HepG2 (cell line): ENCODE measurements around the gene DLAT. TPM values are rescaled to one million over a fixed set of nuclear protein-coding genes. Genes with fewer than 3 reads are reported as not detected.

Experiments
- HNF1B ChIP-seq: sonication (generic); formaldehyde crosslinking; IDR thresholded peaks from 2 replicates; pipeline ENCODE4 v1.5.1; 2020; ENCODE audit warnings: mild to moderate bottlenecking, moderate library complexity, missing genetic modification reagents
- HNRNPK ChIP-seq: fragments of 200-400 bp; formaldehyde crosslinking; IDR thresholded peaks from 2 replicates; pipeline ENCODE4 v1.6.1; 2018; ENCODE audit warnings: low read length, low read depth, moderate library complexity, mild to moderate bottlenecking; ENCODE audit not compliant: poor library complexity, severe bottlenecking
- HOXA5 ChIP-seq: sonication (generic); formaldehyde crosslinking; IDR thresholded peaks from 2 replicates; pipeline ENCODE4 v1.4.0; 2020; ENCODE audit warnings: missing genetic modification reagents
- IRF9 ChIP-seq: sonication (generic); formaldehyde crosslinking; IDR thresholded peaks from 2 replicates; pipeline ENCODE4 v1.8.0; 2022; ENCODE audit warnings: missing genetic modification reagents, mild to moderate bottlenecking, borderline replicate concordance
- JUN ChIP-seq: sonication (generic); formaldehyde crosslinking; IDR thresholded peaks from 2 replicates; pipeline ENCODE4 v1.4.0; 2020; ENCODE audit warnings: mild to moderate bottlenecking, missing genetic modification reagents
- LBX2 ChIP-seq: sonication (generic); formaldehyde crosslinking; IDR thresholded peaks from 2 replicates; pipeline ENCODE4 v1.5.0; 2020; ENCODE audit warnings: missing genetic modification reagents, mild to moderate bottlenecking, borderline replicate concordance
- MBNL3 ChIP-seq: fragments of 250-450 bp; sonication (Bioruptor Pico); conservative IDR thresholded peaks from 2 replicates; pipeline ENCODE4 v1.8.0; 2022; ENCODE audit warnings: mild to moderate bottlenecking, inconsistent platforms
- MXD1 ChIP-seq: sonication (generic); formaldehyde crosslinking; IDR thresholded peaks from 2 replicates; pipeline ENCODE4 v1.4.0; 2020; ENCODE audit warnings: mild to moderate bottlenecking, missing genetic modification reagents
- NBN ChIP-seq: fragments of 450-650 bp; conservative IDR thresholded peaks from 2 replicates; pipeline ENCODE4 v1.6.1; 2017
- POLR2G ChIP-seq: fragments of 200-400 bp; formaldehyde crosslinking; IDR thresholded peaks from 2 replicates; pipeline ENCODE4 v1.6.1; 2018; ENCODE audit warnings: mild to moderate bottlenecking, low read depth, low read length, moderate library complexity
- SIN3B ChIP-seq: fragments of 150-350 bp; IDR thresholded peaks from 2 replicates; pipeline ENCODE4 v1.6.1; 2014; ENCODE audit warnings: low read length
- SNRNP70 ChIP-seq: fragments of 200-400 bp; formaldehyde crosslinking; IDR thresholded peaks from 2 replicates; pipeline ENCODE4 v1.6.1; 2017; ENCODE audit warnings: mild to moderate bottlenecking, low read depth, low read length, moderate library complexity
- TBL1XR1 ChIP-seq: fragments of 150-350 bp; IDR thresholded peaks from 2 replicates; pipeline ENCODE4 v1.6.1; 2014; ENCODE audit warnings: borderline replicate concordance, low read length; ENCODE audit not compliant: partially characterized antibody
- TBX2 ChIP-seq: sonication (generic); formaldehyde crosslinking; IDR thresholded peaks from 2 replicates; pipeline ENCODE4 v1.5.0; 2020; ENCODE audit warnings: missing genetic modification reagents, mild to moderate bottlenecking, borderline replicate concordance
- TFDP1 ChIP-seq: IDR thresholded peaks from 2 replicates; pipeline ENCODE4 v1.6.1; 2016; ENCODE audit warnings: missing compliant biosample characterization, missing genetic modification reagents, borderline replicate concordance
- ZNF230 ChIP-seq: sonication (generic); formaldehyde crosslinking; IDR thresholded peaks from 2 replicates; pipeline ENCODE4 v1.4.0; 2020; ENCODE audit warnings: mild to moderate bottlenecking, missing genetic modification reagents
- ZNF234 ChIP-seq: sonication (generic); formaldehyde crosslinking; conservative IDR thresholded peaks from 2 replicates; pipeline ENCODE4 v1.5.1; 2020; ENCODE audit warnings: mild to moderate bottlenecking, missing genetic modification reagents
- ZNF451 ChIP-seq: sonication (generic); formaldehyde crosslinking; IDR thresholded peaks from 2 replicates; pipeline ENCODE4 v1.5.0; 2020; ENCODE audit warnings: mild to moderate bottlenecking, missing genetic modification reagents
- ZNF598 ChIP-seq: sonication (generic); formaldehyde crosslinking; IDR thresholded peaks from 2 replicates; pipeline ENCODE4 v1.5.1; 2020; ENCODE audit warnings: mild to moderate bottlenecking, missing genetic modification reagents, borderline replicate concordance
- ZNF605 ChIP-seq: sonication (generic); formaldehyde crosslinking; IDR thresholded peaks from 2 replicates; pipeline ENCODE4 v1.8.0; 2022; ENCODE audit warnings: mild to moderate bottlenecking, missing genetic modification reagents
- ZNF784 ChIP-seq: sonication (generic); formaldehyde crosslinking; IDR thresholded peaks from 2 replicates; pipeline ENCODE4 v1.5.1; 2020; ENCODE audit warnings: missing genetic modification reagents, mild to moderate bottlenecking, borderline replicate concordance
- ZNF788 ChIP-seq: sonication (generic); formaldehyde crosslinking; IDR thresholded peaks from 2 replicates; pipeline ENCODE4 v1.5.0; 2020; ENCODE audit warnings: mild to moderate bottlenecking, missing genetic modification reagents, borderline replicate concordance
- polyA plus RNA-seq, 8 experiments: library from polyadenylated mRNA; depleted of rRNA in 3 of 8; stranded (reverse) in 7 of 8; unstranded in 1 of 8; fragments of >200 nt; fragmentation: Illumina TruSeq in 4 of 8; extraction: Trizol in 4 of 8; gene quantifications; 2 replicates each; pipeline versions ENCODE4 v1.2.1 to v1.2.3, GENCODE V29; 2011 to 2016; ENCODE audit warnings: low read depth in 4 of 8, missing spikeins in 1 of 8, mixed read lengths in 1 of 8; ENCODE audit not compliant: insufficient read depth in 1 of 8
- total RNA-seq, 5 experiments: library from RNA; depleted of rRNA; stranded (reverse); fragments of >200 nt; fragmentation: Illumina TruSeq; extraction: Trizol; gene quantifications; 2 replicates each; pipeline ENCODE4 v1.2.3, GENCODE V29; 2016; ENCODE audit warnings: low read depth in 1 of 5

Gene DLAT
- total and polyA plus RNA-seq, 2 of the 13 experiments (the other 11 are each of a cell fraction or from before 2014, with no cell fraction given): 26.4 to 62.2 TPM

- TF ChIP-seq HNF1B (CRISPR knock-in tag) (no peak), ZNF605 (CRISPR knock-in tag) (0 out of 2 replicates have a peak, but pooled peaks have one; percentile 29), ZNF788 (CRISPR knock-in tag) (no peak; the same call in 1 of the 2 replicates), NBN (no peak), TBL1XR1 (no peak), ZNF234 (CRISPR knock-in tag) (no peak), MXD1 (CRISPR knock-in tag) (peak; percentile 58; the same call in 1 of the 2 replicates), ZNF598 (CRISPR knock-in tag) (peak; percentile 63; the same call in 1 of the 2 replicates), POLR2G (peak; percentile 79), LBX2 (CRISPR knock-in tag) (no peak), TBX2 (no peak; the same call in 1 of the 2 replicates), IRF9 (CRISPR knock-in tag) (peak; percentile 21; the same call in 1 of the 2 replicates), TFDP1 (CRISPR knock-in tag) (peak; percentile 34; the same call in 1 of the 2 replicates), JUN (CRISPR knock-in tag) (no peak), ZNF451 (no peak), ZNF784 (no peak), SNRNP70 (no peak), MBNL3 (no peak), HNRNPK (no peak), SIN3B (peak; percentile 85), HOXA5 (peak; percentile 36; the same call in 1 of the 2 replicates), ZNF230 (CRISPR knock-in tag) (no peak)
Observed at GRCh38 chr11:112073941-112074811, 49.0 kb downstream of the DLAT start, which contains the start of the genes NKAPD1 and PIH1D2 (continued).
